Measurements from ENCODE around the gene GNLY.

Gene GNLY

GRCh38 chr2:85741833-85742455 lies 47.8 kb downstream of the GNLY start:
- TF ChIP-seq CTCF (IDR thresholded peaks at IDR 0.05; ENCODE audit: low read depth, low read length, missing control alignments) = no peak
- peak; percentile 59 for DNase-seq (ENCODE audit: extremely low read depth, low read depth)
- H3K4me3 ChIP-seq (replicated peaks; ENCODE audit: low read depth, low read length) = peak overlapping the region; percentile 2; the same call in 1 of the 2 replicates

DNA sequence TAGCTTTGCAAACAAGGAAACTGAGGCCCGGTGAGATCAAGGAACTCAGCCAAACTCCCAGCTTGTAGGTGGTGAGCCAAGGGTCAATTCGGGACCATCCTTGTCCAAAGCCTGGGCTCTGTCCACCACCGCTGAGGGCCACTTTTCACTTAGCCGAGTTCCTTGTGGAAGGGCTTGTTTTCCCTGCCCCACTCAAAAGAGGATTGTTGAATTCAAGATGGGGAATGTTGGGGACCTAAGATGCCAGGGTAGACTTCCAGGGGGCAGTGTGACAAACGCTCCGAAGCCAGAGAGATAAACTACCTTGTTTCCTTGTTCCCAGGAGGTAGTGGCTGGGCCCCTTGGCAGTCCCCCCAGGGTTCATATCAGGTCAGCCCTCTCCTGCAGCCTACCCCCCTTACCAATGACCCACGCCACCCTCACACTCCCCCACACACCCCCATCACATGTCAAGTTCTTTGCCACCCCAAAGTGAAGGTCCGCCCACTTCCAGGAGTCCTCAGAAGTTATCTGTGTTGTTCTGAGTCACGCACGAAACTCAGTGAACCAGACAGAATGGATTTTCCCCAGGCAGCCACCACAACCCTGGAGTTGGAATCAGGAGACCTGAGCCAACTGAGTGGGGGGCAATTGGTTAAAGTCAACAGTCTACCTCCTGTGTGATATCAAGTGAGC lies 49.3 kb downstream of the GNLY start:
- H3K4me3 ChIP-seq (replicated peaks; ENCODE audit: low read depth, low read length) = no peak overlapping the region
- no peak for TF ChIP-seq CTCF (IDR thresholded peaks at IDR 0.05; ENCODE audit: low read depth, low read length, missing control alignments)
- DNase-seq (ENCODE audit: extremely low read depth, low read depth) = no peak

- no peak for TF ChIP-seq CTCF (IDR thresholded peaks at IDR 0.05; ENCODE audit: low read depth, low read length, missing control alignments)
- no peak overlapping the region for H3K4me3 ChIP-seq (replicated peaks; ENCODE audit: low read depth, low read length)
- DNase-seq (ENCODE audit: extremely low read depth, low read depth) = no peak
Measured at GRCh38 chr2:85744055-85744454, 49.9 kb downstream of the GNLY start.

DNA sequence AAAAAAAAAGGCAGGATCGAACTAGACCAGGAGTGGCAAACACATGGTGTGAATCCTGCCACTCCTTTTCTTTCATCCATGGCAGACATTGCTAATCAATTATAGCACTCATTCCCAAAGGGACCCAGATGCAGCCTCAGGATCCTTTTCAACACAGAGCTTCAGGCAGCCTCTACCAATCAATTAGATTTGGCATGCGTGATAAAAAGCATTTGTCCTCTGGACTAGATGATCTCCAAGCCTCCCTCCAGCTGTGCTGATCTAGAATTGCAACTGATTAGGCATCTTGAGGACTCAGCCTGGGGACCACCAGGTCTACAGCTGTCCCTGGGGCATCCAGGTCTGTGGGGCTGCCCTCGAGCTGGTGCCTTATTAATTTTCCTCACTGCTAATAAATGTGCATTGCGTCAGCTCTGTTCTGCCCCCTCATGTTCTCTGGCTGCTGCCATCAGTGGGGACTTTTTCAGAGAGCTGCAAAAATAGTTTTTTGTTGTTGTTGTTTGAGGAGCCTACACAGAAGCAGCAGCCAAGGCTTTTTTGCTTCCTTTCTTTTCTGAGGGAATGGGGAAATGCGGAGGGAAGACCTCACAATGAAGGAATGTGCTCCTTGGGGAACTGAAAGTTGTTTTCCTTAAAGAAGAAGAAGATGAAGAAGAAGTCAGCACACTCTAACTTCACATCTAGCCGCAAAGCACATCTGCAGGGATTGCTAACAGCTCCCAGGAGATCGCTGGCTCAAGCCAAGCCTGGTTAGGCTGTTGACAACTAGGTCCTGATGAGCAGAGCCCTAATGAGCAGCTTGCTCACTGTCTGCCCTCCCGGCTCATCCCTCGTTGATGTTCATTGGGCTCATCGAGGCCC lies 50.8 kb downstream of the GNLY start:
- no peak for TF ChIP-seq CTCF (IDR thresholded peaks at IDR 0.05; ENCODE audit: low read depth, low read length, missing control alignments)
- no peak for DNase-seq (ENCODE audit: extremely low read depth, low read depth)
- H3K4me3 ChIP-seq (replicated peaks; ENCODE audit: low read depth, low read length) = no peak overlapping the region

GRCh38 chr2:85745619-85746018 lies 51.5 kb downstream of the GNLY start:
- TF ChIP-seq CTCF (IDR thresholded peaks at IDR 0.05; ENCODE audit: low read depth, low read length, missing control alignments) = no peak
- no peak for DNase-seq (ENCODE audit: extremely low read depth, low read depth)
- no peak overlapping the region for H3K4me3 ChIP-seq (replicated peaks; ENCODE audit: low read depth, low read length)

DNA sequence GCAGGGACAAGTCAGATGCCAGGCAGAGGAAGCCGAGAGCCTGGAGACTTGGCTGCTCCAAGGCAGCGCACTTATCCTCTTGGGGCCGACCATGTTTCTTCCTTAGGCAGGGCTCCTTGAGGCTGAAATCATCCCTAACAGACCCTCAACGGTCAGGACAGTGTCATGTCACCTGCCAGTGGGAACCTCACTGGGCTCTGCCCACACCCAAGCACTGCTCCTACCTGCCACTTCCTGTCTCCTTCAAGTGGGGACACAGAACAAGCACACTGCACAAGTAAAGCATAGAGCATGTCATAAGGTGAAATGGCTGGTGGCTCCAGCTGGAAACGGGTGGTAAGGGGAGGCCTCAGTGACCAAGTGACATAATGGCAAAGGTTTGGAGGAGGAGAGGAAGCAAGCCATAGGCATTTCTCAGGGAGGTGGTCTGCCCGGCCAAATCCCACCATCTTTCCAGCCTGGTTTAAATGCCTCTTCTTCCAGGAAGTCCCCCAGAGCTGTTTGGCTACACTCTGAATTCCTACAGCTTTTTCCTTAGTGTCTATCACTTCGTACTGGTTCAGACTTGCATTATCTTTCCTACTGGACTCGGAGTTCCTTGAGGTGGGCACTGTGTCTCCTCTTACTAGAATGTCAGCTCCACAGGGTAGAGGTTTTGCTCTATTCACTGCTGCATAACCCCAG lies 52.3 kb downstream of the GNLY start:
- DNase-seq (ENCODE audit: extremely low read depth, low read depth) = no peak
- TF ChIP-seq CTCF (IDR thresholded peaks at IDR 0.05; ENCODE audit: low read depth, low read length, missing control alignments) = no peak

More for the DNA sequence above, 52.3 kb downstream of the GNLY start:
- no peak overlapping the region for H3K4me3 ChIP-seq (replicated peaks; ENCODE audit: low read depth, low read length)

Data from HFF-Myc (cell line).